ENCODE results near the gene PLA2G4B.

The PLA2G4B gene

DNA sequence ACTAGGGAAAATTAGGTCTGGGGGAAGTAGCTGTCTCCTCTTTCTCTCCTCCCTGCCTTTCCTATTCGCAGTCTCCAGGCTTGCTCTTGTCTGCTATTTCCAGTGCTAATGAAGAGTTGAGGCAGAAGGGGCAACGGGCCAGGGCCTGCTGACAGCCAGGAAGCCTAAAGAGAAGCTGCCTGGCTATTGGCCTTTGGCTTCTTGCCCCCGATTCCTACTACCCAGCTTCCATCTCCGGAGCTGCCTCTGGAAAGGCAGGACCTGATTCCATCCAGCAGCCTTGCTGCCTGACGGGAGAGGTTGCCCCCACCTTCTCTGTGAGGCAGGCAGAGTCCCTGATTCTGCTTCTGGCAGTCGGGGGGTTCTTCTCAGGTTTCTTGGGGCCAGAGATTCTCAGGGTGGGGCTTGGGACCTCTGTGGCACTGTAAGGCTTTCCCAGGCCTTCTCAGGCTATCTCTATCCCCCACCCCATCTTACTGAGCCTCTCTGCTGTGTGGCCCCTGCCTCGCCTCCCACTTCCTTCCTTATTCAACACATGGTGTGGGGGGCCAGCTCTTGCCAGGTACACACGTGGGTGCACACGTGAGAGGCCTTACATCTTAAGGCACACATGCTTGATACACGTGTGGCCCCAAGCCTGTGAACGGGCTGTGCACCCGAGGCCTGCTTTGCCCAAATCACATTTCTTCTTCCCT, 29.0 kb upstream of the PLA2G4B start:
- DNase-seq = no peak

DNA sequence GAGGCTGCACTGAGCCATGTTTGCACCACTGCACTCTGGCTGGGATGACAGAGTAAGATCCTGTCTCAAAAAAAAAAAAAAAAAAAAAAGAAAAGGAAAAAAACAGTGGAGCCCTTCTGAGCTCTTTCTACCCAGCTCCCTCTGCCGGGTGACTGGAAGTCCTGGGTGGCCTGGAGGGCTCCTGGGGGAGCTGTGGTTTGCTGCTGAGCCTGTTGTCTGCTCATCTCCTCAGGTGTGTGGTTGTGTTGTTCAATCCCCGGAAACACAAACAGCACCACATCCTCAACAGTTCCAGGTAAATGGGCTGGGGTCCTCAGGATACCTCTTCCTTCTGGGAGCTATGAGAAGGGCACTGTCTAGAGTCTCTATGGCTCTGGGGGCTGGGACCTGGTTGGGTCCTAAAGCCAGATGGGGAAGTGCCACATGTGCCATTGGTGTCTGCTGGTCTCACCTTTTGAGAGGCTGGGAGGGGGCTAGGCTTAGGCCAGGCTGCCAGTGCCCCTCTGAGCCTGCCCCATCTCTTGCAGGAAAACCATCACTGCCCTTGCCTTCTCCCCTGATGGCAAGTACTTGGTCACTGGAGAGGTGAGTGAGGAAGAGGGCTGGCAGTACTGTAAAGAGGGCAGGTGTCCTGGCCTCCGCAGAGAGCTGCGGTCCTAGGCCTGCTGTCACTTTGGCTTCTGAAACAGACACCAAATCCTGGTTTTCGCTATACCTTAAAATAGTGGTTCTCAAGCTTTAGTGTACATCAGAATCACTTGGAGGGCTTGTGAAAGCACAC, 27.8 kb upstream of the PLA2G4B start:
- no peak for DNase-seq

DNA sequence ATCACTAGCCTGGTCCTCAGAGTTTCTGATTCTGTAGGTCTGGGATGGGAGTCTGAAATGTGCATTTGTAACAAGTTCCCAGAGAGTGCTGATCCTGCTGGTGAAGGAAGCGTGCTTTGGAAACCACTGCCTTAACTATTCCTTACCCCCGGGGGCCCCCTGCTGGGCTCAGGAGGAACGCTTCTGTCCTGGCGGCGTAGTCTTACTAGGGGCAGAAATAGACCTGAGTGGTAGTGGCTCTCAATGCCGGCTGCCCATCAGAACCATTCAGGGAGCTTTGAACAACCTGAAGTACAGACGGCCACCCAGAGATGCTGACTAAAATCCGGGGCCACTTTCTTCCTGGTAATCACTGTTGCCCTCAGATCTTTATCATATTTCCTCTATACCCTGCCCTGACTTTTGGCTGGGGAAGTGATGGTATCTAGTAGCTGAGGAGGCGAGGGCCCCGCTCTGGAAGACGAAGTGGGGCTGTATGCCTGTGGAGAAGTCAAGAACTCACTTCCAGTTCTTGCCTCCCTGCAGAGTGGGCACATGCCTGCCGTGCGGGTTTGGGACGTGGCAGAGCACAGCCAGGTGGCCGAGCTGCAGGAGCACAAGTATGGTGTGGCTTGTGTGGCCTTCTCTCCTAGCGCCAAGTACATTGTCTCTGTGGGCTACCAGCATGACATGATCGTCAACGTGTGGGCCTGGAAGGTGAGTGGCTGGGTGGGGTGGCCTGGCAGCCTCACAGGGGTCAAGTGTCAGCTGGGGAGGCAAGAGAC, 27.0 kb upstream of the PLA2G4B start:
- DNase-seq = peak; percentile 9 to 42

DNA sequence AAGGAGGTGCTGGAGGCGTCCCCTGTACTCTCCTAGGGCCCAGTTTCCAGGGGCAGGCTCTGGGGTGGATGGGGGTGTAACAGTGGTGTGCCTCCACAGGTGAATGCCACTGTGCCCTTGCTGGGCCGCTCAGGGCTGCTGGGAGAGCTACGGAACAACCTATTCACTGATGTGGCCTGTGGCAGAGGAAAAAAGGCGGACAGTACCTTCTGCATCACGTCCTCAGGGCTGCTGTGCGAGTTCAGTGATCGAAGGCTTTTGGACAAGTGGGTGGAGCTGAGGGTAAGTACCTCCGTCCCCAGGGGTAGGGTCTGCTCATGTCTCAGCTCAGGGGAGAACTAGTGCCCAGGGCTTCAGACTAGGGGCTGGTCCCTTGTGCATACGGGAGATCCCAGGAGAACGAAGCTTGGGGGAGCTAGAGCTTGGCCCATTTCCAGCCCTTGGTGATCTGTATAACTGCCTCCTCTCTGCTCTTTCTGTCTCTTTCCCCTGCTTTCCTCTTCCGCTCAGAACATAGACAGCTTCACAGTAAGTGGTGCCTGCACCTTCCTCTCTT, 25.7 kb upstream of the PLA2G4B start:
- DNase-seq = no peak

DNA sequence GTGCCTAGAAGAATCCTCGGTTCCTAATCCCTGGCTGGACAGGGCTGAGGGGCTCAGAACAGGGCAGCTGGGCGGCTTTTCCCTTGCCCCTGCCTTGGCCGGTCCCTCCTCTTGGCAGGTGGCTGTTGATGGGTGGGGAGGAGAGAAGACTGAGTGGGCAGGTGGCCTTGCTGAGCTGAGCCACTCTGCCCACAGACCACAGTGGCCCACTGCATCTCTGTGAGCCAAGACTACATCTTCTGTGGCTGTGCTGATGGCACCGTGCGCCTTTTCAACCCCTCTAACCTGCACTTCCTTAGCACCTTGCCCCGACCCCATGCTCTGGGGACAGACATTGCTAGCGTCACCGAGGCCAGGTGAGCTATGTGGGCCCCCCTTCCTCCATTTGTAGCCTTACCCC, 25.2 kb upstream of the PLA2G4B start:
- DNase-seq = no peak

DNA sequence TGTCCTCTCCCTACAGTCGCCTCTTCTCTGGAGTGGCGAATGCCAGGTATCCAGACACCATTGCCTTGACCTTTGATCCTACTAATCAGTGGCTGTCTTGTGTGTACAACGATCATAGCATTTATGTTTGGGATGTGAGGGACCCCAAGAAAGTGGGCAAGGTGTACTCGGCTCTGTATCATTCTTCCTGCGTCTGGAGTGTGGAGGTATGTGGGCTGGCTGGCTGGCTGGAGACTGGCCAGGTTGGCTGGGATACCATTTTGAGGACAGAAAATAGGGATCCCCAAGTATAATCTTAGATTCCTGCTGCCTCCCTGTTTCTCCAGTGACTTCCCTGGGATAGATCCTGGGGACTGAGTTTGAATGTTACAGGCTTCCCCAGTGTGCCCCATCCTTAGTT, 24.1 kb upstream of the PLA2G4B start:
- no peak for DNase-seq

DNA sequence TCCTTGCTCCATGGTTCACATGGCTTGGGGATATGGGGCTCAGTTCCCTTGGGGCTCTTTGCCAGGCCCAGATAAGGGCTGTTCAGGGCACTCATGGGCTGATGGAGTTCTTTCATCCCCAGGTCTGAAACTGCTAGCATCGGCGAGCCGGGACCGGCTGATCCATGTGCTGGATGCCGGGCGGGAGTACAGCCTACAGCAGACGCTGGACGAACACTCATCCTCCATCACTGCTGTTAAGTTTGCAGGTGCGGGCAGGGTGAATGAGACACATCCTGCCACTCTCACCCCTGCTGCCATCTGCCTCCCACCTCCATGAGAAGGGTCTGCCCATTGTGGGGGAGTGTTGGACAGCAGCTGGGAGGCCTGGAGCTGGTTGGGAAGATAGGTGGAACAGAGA, 21.9 kb upstream of the PLA2G4B start:
- DNase-seq = no peak

DNA sequence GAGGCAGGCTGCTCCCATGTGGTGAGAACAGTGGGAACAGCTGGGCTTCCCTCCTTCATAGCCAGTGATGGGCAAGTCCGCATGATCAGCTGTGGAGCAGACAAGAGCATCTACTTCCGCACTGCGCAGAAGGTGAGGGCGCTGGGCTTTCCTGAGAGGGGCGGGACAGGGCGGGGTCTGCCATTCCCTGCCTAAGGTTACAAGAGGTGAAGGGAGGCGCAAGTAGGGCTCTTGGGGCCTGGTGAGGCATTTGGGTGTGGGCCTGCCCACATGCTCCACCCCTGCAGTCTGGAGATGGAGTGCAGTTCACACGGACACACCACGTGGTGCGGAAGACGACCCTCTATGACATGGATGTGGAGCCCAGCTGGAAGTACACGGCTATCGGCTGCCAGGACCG, 21.3 kb upstream of the PLA2G4B start:
- DNase-seq = no peak

DNA sequence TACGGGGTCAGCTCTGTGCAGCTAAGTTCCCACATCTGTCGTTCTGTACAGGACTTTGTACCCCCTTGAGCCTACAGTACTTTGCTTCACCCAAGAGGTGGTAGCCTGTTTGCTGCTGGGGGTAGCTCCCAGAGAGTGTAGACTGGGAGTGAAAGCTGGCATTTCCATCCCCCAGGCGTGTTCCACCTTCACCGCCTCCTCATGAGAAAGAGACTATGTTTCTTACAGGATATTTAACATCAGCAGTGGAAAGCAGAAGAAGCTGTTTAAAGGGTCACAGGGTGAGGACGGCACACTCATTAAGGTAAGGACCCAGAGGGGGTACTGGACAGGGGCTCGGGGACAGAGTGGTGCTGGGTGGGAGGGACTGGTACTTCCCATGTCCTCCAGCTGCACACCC, 20.9 kb upstream of the PLA2G4B start:
- DNase-seq = no peak

DNA sequence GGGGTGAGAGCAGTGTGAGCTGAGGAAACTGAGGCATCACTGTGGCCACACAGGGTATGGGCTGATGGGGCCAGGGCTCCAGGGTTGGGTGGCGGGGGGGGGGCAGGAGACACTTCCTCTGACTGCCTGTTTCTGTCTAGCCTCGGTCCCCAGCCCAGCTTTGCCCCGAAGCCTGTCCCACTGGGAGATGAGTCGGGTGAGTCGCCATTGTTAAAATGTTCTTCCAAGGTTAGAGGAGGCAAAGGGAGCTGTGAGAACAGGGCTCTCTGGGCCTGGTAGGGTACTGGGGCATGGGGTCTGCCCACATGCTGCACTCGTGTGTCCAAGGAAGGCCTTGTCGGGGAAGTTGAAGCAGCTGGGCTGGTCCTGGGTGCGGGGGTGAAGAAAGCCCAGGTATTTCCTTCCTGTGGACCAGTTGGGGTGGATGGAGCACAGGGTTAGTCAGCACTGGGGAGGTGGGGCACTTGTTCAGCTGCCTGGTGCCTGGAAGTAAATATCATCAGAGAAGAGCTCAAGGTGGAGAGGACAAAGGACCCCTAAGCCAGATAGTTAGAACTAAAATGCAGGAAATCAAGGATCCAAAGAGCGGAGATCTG, 19.1 kb upstream of the PLA2G4B start:
- no peak for DNase-seq

DNA sequence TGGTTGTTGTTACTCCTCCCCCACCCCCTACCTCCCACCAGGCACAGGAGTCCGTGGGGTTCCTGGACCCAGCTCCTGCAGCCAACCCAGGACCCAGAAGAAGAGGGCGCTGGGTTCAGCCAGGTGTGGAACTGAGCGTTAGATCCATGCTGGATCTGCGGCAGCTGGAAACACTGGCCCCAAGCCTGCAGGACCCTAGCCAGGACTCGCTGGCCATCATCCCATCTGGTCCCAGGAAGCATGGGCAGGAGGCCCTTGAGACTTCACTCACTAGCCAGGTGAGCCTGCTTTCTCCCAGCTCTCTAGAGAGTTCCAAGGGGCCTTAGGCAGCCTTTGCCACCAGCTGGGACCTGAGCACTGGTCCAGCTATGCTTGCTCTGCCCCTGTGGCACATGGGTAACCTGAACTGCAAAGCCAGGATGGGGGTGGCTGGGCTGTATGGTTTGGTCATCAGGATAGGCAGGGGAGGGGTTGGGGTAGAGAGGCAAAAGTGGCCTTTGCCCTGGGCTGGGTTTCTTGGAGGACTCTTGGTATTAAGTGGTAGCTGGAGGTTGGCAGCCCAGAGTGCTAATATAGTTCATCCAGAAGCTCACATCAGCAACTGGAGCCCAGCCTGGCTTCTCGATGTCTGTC, 17.7 kb upstream of the PLA2G4B start:
- DNase-seq = no peak

DNA sequence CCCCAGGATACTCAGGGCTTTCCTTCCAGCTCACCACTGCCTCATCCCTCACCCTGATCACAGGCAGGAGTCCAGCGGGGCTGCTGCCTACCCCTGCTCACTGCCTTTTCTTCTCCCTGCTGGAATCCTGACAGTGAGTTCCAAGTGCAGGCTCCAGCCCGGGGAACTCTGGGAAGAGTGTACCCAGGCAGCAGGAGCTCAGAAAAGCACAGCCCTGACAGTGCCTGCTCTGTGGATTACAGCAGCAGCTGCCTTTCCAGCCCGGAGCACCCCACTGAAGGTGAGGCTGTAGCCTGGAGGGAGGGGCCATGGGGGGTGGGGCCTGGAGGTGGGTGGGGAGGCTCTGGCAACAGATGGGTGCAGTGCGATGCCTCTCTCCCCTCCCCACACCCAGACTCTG, 16.8 kb upstream of the PLA2G4B start:
- DNase-seq = no peak

DNA sequence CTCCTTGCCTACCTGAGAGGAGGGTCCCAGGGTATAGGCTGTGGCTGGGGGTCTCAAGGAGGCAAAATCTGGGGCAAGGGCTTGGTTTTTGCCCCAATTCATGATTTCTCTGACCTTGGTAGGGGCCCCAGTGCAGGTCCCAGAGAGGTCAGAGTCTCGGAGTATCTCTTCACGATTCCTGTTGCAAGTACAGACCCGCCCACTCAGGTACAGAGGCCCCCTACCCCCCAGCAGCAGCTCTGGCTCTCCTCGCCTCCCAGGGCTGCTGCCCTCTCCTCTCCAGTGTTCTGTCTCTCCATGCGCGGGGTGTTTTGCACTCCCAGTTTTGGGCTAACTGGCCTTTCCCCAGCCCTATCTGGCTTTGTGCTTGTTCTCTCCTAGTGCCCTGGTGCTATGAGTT, 16.2 kb upstream of the PLA2G4B start:
- no peak for DNase-seq

DNA sequence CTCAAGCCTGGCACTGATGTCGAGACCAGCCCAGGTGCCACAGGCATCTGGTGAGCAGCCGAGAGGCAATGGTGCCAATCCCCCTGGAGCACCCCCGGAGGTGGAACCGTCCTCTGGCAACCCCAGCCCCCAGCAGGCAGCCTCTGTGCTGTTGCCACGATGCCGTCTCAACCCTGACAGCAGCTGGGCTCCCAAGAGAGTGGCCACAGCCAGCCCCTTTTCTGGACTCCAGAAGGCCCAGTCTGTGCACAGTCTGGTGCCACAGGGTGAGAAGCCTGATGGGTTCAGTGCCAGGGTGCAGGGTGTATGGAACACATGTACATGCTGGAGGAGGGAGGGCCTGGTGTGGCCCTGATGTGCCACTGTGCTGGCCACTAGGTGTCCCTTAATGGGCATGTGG, 15.7 kb upstream of the PLA2G4B start:
- no peak for DNase-seq

DNA sequence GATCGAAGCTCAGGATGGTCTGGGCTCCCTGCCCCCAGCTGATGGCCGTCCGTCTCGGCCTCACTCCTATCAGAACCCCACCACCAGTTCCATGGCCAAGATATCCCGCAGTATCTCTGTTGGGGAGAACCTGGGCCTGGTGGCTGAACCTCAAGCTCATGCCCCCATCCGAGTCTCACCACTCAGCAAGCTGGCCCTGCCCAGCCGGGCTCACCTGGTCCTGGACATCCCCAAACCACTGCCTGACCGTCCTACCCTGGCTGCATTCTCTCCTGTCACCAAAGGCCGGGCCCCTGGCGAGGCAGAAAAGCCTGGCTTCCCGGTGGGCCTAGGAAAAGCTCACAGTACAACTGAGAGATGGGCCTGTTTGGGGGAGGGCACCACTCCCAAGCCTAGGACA, 15.1 kb upstream of the PLA2G4B start:
- no peak for DNase-seq

DNA sequence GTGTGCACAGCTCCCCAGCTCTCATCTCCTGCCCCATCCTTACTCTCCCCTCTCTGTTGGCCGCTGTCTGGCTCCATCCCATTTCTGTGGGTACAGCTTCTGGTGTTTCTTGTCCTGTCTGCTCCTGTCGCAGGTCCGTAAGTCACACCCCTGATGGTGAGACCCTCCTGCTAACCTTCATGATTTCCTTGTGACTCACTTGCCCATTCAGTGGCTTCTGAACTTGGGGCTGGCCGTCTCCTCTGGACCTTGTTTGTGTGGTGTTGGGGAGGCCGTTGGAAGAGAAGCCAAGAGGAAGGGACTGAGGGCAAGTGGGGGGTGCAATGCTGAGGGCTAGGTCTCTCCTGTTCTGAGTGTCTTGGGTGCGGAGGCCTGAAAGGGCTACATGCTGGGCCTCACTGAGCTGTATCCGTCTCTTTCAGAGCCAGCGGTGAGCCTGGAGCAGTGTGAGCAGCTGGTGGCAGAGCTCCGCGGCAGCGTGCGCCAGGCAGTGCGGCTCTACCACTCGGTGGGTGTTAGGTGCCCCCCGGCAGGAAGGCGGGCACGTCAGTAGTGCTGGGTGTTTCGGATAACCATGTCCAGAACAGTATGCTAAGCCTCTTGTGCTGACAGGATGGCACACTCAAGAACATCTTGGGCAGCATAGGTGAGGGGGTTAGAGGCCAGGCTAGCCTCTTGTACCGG, 14.4 kb upstream of the PLA2G4B start:
- DNase-seq = no peak

DNA sequence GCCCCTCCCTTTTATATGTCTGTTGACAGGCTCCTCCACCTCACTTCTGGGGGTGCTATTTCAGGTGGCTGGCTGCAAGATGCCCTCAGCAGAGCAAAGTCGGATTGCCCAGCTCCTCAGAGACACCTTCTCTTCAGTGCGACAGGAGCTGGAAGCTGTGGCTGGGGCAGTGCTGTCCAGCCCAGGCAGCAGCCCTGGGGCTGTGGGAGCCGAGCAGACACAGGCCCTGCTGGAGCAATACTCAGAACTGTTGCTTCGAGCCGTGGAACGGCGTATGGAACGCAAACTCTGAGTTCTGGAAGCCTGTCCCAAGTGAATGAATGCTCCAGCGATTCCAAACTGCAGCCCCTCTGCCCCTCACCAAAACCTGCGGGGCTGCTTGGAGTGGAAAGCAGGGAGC, 13.5 kb upstream of the PLA2G4B start:
- no peak for DNase-seq

DNA sequence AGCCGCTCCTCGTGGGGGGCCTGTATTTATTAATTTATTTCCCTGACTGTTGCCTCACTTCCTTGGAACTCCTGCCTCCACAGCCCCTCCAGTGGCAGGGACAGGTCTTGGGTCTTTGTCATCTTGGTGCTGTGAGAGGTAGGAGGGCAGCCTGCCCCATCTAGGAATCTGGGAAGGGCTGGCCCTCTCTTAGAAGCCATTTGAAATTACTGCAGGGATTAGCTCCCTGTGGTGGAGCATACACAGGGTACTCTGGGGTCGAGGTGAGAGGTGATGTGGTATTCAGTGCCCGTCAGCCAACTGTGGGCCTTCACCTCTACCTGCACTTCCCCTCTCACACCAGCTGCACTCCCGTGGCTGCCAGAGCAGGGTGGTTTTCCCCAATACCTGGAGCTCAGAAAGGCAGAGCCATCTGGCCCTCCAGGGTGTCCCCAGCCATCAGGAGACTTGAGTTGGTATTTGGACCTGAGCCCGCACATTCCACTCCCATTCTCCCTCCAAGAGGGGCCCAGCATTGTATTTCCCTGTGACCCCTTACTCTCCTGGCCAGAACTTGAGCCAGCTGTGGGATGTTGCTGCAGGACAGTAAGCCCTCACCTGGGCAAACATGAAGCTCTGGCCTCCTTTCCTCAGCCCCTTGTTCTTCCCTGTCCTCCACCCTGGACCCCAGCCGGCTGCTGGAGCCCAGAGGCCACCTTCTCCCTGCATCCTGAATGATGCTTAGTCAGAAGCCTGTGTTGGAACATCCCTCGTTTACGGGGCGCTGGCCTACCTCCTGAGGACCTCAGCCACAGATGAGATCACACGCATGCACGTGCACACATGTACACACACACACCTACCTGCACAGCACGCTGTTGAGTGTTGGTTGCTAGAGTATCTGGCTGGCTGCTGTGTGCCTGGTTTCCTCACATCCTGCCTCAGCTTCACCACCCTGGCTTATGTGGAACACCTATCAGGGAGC, 12.8 kb upstream of the PLA2G4B start:
- DNase-seq = no peak

DNA sequence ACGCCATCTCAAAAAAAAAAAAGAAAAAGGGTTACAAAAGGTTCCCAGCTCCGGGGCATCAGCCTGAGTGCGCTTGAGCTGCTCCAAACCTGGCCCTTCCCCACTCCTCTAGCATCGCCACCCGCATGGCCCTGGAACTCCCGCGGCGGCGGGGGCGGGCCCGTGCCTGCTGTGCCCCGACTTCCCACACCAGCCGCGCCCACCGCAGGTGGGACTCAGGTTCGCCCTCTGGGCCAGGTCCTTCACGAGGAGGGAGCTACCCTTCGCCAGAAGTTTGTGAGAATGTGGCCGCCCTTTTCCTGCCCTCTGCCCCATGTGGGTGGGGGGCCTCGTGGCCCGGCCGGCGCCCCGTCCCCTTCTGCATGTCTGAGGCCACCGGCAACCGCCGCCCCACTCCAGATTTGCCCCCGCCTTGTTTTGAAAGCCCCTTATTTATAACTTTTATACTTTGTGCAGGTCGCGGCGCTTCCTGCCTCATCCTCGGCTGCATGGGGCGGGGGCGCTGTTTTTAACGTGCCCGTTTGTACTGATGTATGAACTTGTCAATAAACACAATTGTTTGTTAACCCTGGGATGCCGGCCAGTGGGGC, 11.3 kb upstream of the PLA2G4B start:
- DNase-seq = peak in 1 of 2 experiments; percentile 6
